ENCODE results near the gene AGAP1. TPM values are rescaled to one million over a fixed set of nuclear protein-coding genes. Genes with fewer than 3 reads are reported as not detected.

AGAP1 gene
- total RNA-seq, 1 experiment from 2014 or later: 25.8 TPM

DNA sequence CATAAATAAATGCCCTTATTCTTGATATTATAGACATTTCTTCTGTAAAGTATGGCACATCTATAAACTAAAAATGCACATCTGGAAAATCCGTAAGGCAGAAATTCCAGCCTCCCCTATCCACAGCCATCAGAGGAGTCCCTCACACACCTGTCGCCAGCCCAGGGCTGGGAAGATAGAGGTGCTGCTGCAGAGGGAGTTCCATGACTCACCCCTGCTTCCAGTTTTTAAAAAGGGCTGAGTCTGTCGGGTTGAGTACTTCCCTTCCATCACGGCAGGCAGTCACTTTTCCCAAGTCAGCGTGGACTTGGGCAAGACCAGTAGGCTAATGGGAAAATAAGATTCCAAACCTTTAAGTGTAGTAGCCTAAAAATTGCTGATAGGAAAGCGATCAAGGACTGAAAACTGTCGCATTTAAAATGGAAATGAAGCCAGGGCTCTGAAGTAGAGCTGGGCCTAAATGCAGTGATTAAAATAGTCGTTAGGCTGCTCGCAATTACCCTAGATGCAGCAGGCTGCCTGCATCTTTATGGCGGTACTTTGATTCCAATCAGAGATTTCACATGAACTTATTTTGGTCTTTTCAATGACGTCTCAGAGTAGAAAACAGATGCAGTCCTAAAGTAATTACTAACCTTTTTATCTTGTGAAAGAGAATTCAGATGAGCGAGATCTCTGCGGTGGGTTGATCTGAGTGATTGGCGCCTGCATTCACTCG lies 280.5 kb downstream of the AGAP1 start:
- H3K4me2 ChIP-seq (ENCODE audit: insufficient read depth, insufficient read length, low read length): no peak overlapping the region
- H3K79me1 ChIP-seq (ENCODE audit: insufficient read depth, low read depth, low read length, poor library complexity, severe bottlenecking): no peaks in the 10 kb centered on the region
- no peaks in the 10 kb centered on the region for H3K9me3 Mint-ChIP-seq
- no peak overlapping the region for H3K4ac ChIP-seq (ENCODE audit: low read depth, low read length)
- no peak overlapping the region for H2BK5ac ChIP-seq (ENCODE audit: insufficient read length, low read length)
- no peak overlapping the region for H3K14ac ChIP-seq (ENCODE audit: insufficient read depth, low read length)
- peaks cover 6 to 11% (median 7%) of the 10 kb centered on the region in 3 experiments; a peak in 4 of 7 replicates for H3K36me3 Mint-ChIP-seq (ENCODE audit: insufficient read depth in 1 of 3, low read depth in 3 of 3)
- H3K27me3 Mint-ChIP-seq (ENCODE audit: low read depth): no peaks in the 10 kb centered on the region
- TF ChIP-seq, protein P1, sequence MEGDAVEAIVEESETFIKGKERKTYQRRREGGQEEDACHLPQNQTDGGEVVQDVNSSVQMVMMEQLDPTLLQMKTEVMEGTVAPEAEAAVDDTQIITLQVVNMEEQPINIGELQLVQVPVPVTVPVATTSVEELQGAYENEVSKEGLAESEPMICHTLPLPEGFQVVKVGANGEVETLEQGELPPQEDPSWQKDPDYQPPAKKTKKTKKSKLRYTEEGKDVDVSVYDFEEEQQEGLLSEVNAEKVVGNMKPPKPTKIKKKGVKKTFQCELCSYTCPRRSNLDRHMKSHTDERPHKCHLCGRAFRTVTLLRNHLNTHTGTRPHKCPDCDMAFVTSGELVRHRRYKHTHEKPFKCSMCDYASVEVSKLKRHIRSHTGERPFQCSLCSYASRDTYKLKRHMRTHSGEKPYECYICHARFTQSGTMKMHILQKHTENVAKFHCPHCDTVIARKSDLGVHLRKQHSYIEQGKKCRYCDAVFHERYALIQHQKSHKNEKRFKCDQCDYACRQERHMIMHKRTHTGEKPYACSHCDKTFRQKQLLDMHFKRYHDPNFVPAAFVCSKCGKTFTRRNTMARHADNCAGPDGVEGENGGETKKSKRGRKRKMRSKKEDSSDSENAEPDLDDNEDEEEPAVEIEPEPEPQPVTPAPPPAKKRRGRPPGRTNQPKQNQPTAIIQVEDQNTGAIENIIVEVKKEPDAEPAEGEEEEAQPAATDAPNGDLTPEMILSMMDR (conservative IDR thresholded peaks at IDR 0.05): no peak
- H3K27me3 ChIP-seq (ENCODE audit: insufficient read depth, low read length): no peaks in the 10 kb centered on the region
- H3K4me1 ChIP-seq (ENCODE audit: insufficient read depth, low read length): no peaks in the 10 kb centered on the region
- no peak overlapping the region for H2AFZ ChIP-seq (ENCODE audit: low read length)
- H4K20me1 ChIP-seq (ENCODE audit: control insufficient read depth, insufficient read depth, insufficient read length): peaks cover 3% of the 10 kb centered on the region
- no peaks in the 10 kb centered on the region for H3K23me2 ChIP-seq (ENCODE audit: insufficient read length, low read depth, low read length, poor library complexity, severe bottlenecking)
- H3K79me2 ChIP-seq (ENCODE audit: insufficient read depth, low read length): no peaks in the 10 kb centered on the region
- H3K23ac ChIP-seq (ENCODE audit: insufficient read length, low read depth, low read length): no peak overlapping the region
- no peak overlapping the region for H3K56ac ChIP-seq (ENCODE audit: insufficient read length, low read depth, low read length)
- no peak overlapping the region for H4K8ac ChIP-seq (replicated peaks; ENCODE audit: insufficient read length, low read depth, low read length)
- no peak overlapping the region for H2BK20ac ChIP-seq (ENCODE audit: low read depth, low read length, poor library complexity, severe bottlenecking)
- DNase-seq: peak; percentile 49
- no peak overlapping the region for H2BK120ac ChIP-seq (ENCODE audit: low read depth, low read length, poor library complexity, severe bottlenecking)
- H2BK12ac ChIP-seq (ENCODE audit: insufficient read length, low read depth, low read length): no peak overlapping the region
- H2BK15ac ChIP-seq (ENCODE audit: low read depth, low read length): no peak overlapping the region
- no peak overlapping the region for H2AK5ac ChIP-seq (ENCODE audit: insufficient read length, low read length)
- no peak overlapping the region for H4K5ac ChIP-seq (ENCODE audit: insufficient read length, low read depth, low read length)
- no peak overlapping the region for H3K27ac ChIP-seq (ENCODE audit: insufficient read length, low read depth, low read length)
- no peak overlapping the region for H3K18ac ChIP-seq (ENCODE audit: insufficient read length, low read depth, low read length)
- WGBS (ENCODE audit: extremely low coverage, insufficient read length, low lambda C conversion rate): no CpG with 5 or more reads among the region's 15 CpGs
- no peak overlapping the region for H4K91ac ChIP-seq (ENCODE audit: insufficient read length, low read depth, low read length)
- H3T11ph ChIP-seq (ENCODE audit: low read length): no peak overlapping the region
- no peak overlapping the region for H3K9ac ChIP-seq (ENCODE audit: extremely low read depth, insufficient read length, low read length)
- no peak overlapping the region for H3K4me3 Mint-ChIP-seq
- H3K9me3 ChIP-seq (ENCODE audit: control insufficient read depth, low read depth, low read length): no peaks in the 10 kb centered on the region
- H3K27ac Mint-ChIP-seq: 0 out of 7 replicates have a peak overlapping the region, but pooled peaks of 1 of the 3 experiments have one; percentile 32
- peaks cover 16 to 26% of the 10 kb centered on the region in 2 experiments for H3K4me1 Mint-ChIP-seq

All from H9 (cell line).